ENCODE measurements around the gene PAWR. TPM values are rescaled to one million over a fixed set of nuclear protein-coding genes. Genes with fewer than 3 reads are reported as not detected.
"Not testable (repeated sequence)": the region's sequence is repeated elsewhere in the genome, so short reads cannot be mapped to it uniquely, and the experiment has no call there.

PAWR gene
- total RNA-seq, 1 donor from 2014 or later = 8.4 TPM

- no peak overlapping the region for H3K4me3 ChIP-seq (ENCODE audit: low read length in 3 of 3)
- H3K27me3 ChIP-seq (ENCODE audit: control insufficient read depth in 3 of 3, insufficient read depth in 3 of 3, low read length in 3 of 3) = no peaks in the 10 kb centered on the region
- no peak overlapping the region for H3K27ac ChIP-seq (ENCODE audit: low read depth, low read length)
- H3K9me3 ChIP-seq (ENCODE audit: control insufficient read depth in 3 of 3, low read length in 3 of 3) = no peaks in the 10 kb centered on the region
- H3K9ac ChIP-seq (ENCODE audit: low read depth in 1 of 3, low read length in 3 of 3) = no peak overlapping the region
- no peaks in the 10 kb centered on the region for H3K36me3 ChIP-seq (ENCODE audit: control insufficient read depth in 3 of 3, insufficient read depth in 3 of 3, low read length in 3 of 3)
- no peaks in the 10 kb centered on the region for H3K4me1 ChIP-seq (ENCODE audit: control insufficient read depth in 3 of 3, insufficient read depth in 3 of 3, low read length in 3 of 3)
Observed at GRCh38 chr12:79635676-79636075, 55.1 kb downstream of the PAWR start.

GRCh38 chr12:79634957-79635471, 55.8 kb downstream of the PAWR start:
- Histone ChIP-seq H3K9ac (ENCODE audit: low read depth in 1 of 3, low read length in 3 of 3) (no peak overlapping the region), H3K9me3 (ENCODE audit: control insufficient read depth in 3 of 3, low read length in 3 of 3) (no peaks in the 10 kb centered on the region), H3K27me3 (ENCODE audit: control insufficient read depth in 3 of 3, insufficient read depth in 3 of 3, low read length in 3 of 3) (no peaks in the 10 kb centered on the region), H3K4me1 (ENCODE audit: control insufficient read depth in 3 of 3, insufficient read depth in 3 of 3, low read length in 3 of 3) (no peaks in the 10 kb centered on the region), H3K27ac (ENCODE audit: low read depth, low read length) (no peak overlapping the region), H3K4me3 (ENCODE audit: low read length in 3 of 3) (no peak overlapping the region), H3K36me3 (ENCODE audit: control insufficient read depth in 3 of 3, insufficient read depth in 3 of 3, low read length in 3 of 3) (no peaks in the 10 kb centered on the region)

- no peak overlapping the region for H3K9ac ChIP-seq (ENCODE audit: low read depth in 1 of 3, low read length in 3 of 3)
- H3K4me3 ChIP-seq (ENCODE audit: low read length in 3 of 3) = no peak overlapping the region
- no peaks in the 10 kb centered on the region for H3K9me3 ChIP-seq (ENCODE audit: control insufficient read depth in 3 of 3, low read length in 3 of 3)
- no peaks in the 10 kb centered on the region for H3K27me3 ChIP-seq (ENCODE audit: control insufficient read depth in 3 of 3, insufficient read depth in 3 of 3, low read length in 3 of 3)
- no peaks in the 10 kb centered on the region for H3K4me1 ChIP-seq (ENCODE audit: control insufficient read depth in 3 of 3, insufficient read depth in 3 of 3, low read length in 3 of 3)
- no peak overlapping the region for H3K27ac ChIP-seq (ENCODE audit: low read depth, low read length)
- no peaks in the 10 kb centered on the region for H3K36me3 ChIP-seq (ENCODE audit: control insufficient read depth in 3 of 3, insufficient read depth in 3 of 3, low read length in 3 of 3)
Observed at GRCh38 chr12:79629561-79629960, 61.2 kb downstream of the PAWR start.

- not testable (repeated sequence) for H3K36me3 ChIP-seq (ENCODE audit: control insufficient read depth in 3 of 3, insufficient read depth in 3 of 3, low read length in 3 of 3); H3K4me1 ChIP-seq (ENCODE audit: control insufficient read depth in 3 of 3, insufficient read depth in 3 of 3, low read length in 3 of 3); H3K27ac ChIP-seq (ENCODE audit: low read depth, low read length); H3K27me3 ChIP-seq (ENCODE audit: control insufficient read depth in 3 of 3, insufficient read depth in 3 of 3, low read length in 3 of 3); H3K9me3 ChIP-seq (ENCODE audit: control insufficient read depth in 3 of 3, low read length in 3 of 3); H3K9ac ChIP-seq (ENCODE audit: low read depth in 1 of 3, low read length in 3 of 3); H3K4me3 ChIP-seq (ENCODE audit: low read length in 3 of 3)
Observed at GRCh38 chr12:79626735-79627134, 64.0 kb downstream of the PAWR start.

GRCh38 chr12:79624378-79624777, 66.4 kb downstream of the PAWR start:
- Histone ChIP-seq H3K27me3 (ENCODE audit: control insufficient read depth in 3 of 3, insufficient read depth in 3 of 3, low read length in 3 of 3) (no peaks in the 10 kb centered on the region), H3K36me3 (ENCODE audit: control insufficient read depth in 3 of 3, insufficient read depth in 3 of 3, low read length in 3 of 3) (no peaks in the 10 kb centered on the region), H3K4me1 (ENCODE audit: control insufficient read depth in 3 of 3, insufficient read depth in 3 of 3, low read length in 3 of 3) (no peaks in the 10 kb centered on the region), H3K27ac (ENCODE audit: low read depth, low read length) (no peak overlapping the region), H3K4me3 (ENCODE audit: low read length in 3 of 3) (no peak overlapping the region), H3K9ac (ENCODE audit: low read depth in 1 of 3, low read length in 3 of 3) (no peak overlapping the region), H3K9me3 (ENCODE audit: control insufficient read depth in 3 of 3, low read length in 3 of 3) (no peaks in the 10 kb centered on the region)

- Histone ChIP-seq H3K27me3 (ENCODE audit: control insufficient read depth in 3 of 3, insufficient read depth in 3 of 3, low read length in 3 of 3) (no peaks in the 10 kb centered on the region), H3K36me3 (ENCODE audit: control insufficient read depth in 3 of 3, insufficient read depth in 3 of 3, low read length in 3 of 3) (no peaks in the 10 kb centered on the region), H3K4me1 (ENCODE audit: control insufficient read depth in 3 of 3, insufficient read depth in 3 of 3, low read length in 3 of 3) (no peaks in the 10 kb centered on the region), H3K4me3 (ENCODE audit: low read length in 3 of 3) (no peak overlapping the region), H3K9ac (ENCODE audit: low read depth in 1 of 3, low read length in 3 of 3) (no peak overlapping the region), H3K27ac (ENCODE audit: low read depth, low read length) (no peak overlapping the region), H3K9me3 (ENCODE audit: control insufficient read depth in 3 of 3, low read length in 3 of 3) (no peaks in the 10 kb centered on the region)
Observed at GRCh38 chr12:79619872-79620562, 70.7 kb downstream of the PAWR start.

GRCh38 chr12:79618848-79619404, 71.8 kb downstream of the PAWR start:
- Histone ChIP-seq H3K4me3 (ENCODE audit: low read length in 3 of 3) (no peak overlapping the region), H3K27ac (ENCODE audit: low read depth, low read length) (no peak overlapping the region), H3K9me3 (ENCODE audit: control insufficient read depth in 3 of 3, low read length in 3 of 3) (no peaks in the 10 kb centered on the region), H3K4me1 (ENCODE audit: control insufficient read depth in 3 of 3, insufficient read depth in 3 of 3, low read length in 3 of 3) (no peaks in the 10 kb centered on the region), H3K36me3 (ENCODE audit: control insufficient read depth in 3 of 3, insufficient read depth in 3 of 3, low read length in 3 of 3) (no peaks in the 10 kb centered on the region), H3K27me3 (ENCODE audit: control insufficient read depth in 3 of 3, insufficient read depth in 3 of 3, low read length in 3 of 3) (no peaks in the 10 kb centered on the region), H3K9ac (ENCODE audit: low read depth in 1 of 3, low read length in 3 of 3) (no peak overlapping the region)

GRCh38 chr12:79617696-79618095, 73.1 kb downstream of the PAWR start:
- no peaks in the 10 kb centered on the region for H3K4me1 ChIP-seq (ENCODE audit: control insufficient read depth in 3 of 3, insufficient read depth in 3 of 3, low read length in 3 of 3)
- no peak overlapping the region for H3K4me3 ChIP-seq (ENCODE audit: low read length in 3 of 3)
- no peaks in the 10 kb centered on the region for H3K9me3 ChIP-seq (ENCODE audit: control insufficient read depth in 3 of 3, low read length in 3 of 3)
- no peaks in the 10 kb centered on the region for H3K36me3 ChIP-seq (ENCODE audit: control insufficient read depth in 3 of 3, insufficient read depth in 3 of 3, low read length in 3 of 3)
- H3K9ac ChIP-seq (ENCODE audit: low read depth in 1 of 3, low read length in 3 of 3) = no peak overlapping the region
- no peaks in the 10 kb centered on the region for H3K27me3 ChIP-seq (ENCODE audit: control insufficient read depth in 3 of 3, insufficient read depth in 3 of 3, low read length in 3 of 3)
- H3K27ac ChIP-seq (ENCODE audit: low read depth, low read length) = no peak overlapping the region

GRCh38 chr12:79615596-79616560, 74.9 kb downstream of the PAWR start:
- Histone ChIP-seq H3K27me3 (ENCODE audit: control insufficient read depth in 3 of 3, insufficient read depth in 3 of 3, low read length in 3 of 3) (no peaks in the 10 kb centered on the region), H3K4me3 (ENCODE audit: low read length in 3 of 3) (no peak overlapping the region)

GRCh38 chr12:79614730-79615129, 76.0 kb downstream of the PAWR start:
- Histone ChIP-seq H3K27ac (ENCODE audit: low read depth, low read length) (no peak overlapping the region), H3K9me3 (ENCODE audit: control insufficient read depth in 3 of 3, low read length in 3 of 3) (peaks cover 0 to 2% (median 0%) of the 10 kb centered on the region in 3 donors), H3K36me3 (ENCODE audit: control insufficient read depth in 3 of 3, insufficient read depth in 3 of 3, low read length in 3 of 3) (no peaks in the 10 kb centered on the region), H3K27me3 (ENCODE audit: control insufficient read depth in 3 of 3, insufficient read depth in 3 of 3, low read length in 3 of 3) (no peaks in the 10 kb centered on the region), H3K9ac (ENCODE audit: low read depth in 1 of 3, low read length in 3 of 3) (no peak overlapping the region), H3K4me1 (ENCODE audit: control insufficient read depth in 3 of 3, insufficient read depth in 3 of 3, low read length in 3 of 3) (no peaks in the 10 kb centered on the region), H3K4me3 (ENCODE audit: low read length in 3 of 3) (no peak overlapping the region)

More at GRCh38 chr12:79615596-79616560, 74.9 kb downstream of the PAWR start:
- Histone ChIP-seq H3K27ac (ENCODE audit: low read depth, low read length) (no peak overlapping the region), H3K4me1 (ENCODE audit: control insufficient read depth in 3 of 3, insufficient read depth in 3 of 3, low read length in 3 of 3) (no peaks in the 10 kb centered on the region), H3K9ac (ENCODE audit: low read depth in 1 of 3, low read length in 3 of 3) (no peak overlapping the region), H3K36me3 (ENCODE audit: control insufficient read depth in 3 of 3, insufficient read depth in 3 of 3, low read length in 3 of 3) (no peaks in the 10 kb centered on the region), H3K9me3 (ENCODE audit: control insufficient read depth in 3 of 3, low read length in 3 of 3) (no peaks in the 10 kb centered on the region)
